ENCODE measurements around the gene APOA4. TPM values are rescaled to one million over a fixed set of nuclear protein-coding genes. Genes with fewer than 3 reads are reported as not detected.

APOA4 gene
- total and polyA plus RNA-seq, 2 of the 13 experiments (the other 11 are each of a cell fraction or from before 2014, with no cell fraction given): 3.8 to 7.2 TPM

GRCh38 chr11:116832350-116833290, 9.5 kb upstream of the APOA4 start (continued):
- TF ChIP-seq TRAFD1 (CRISPR knock-in tag; IDR thresholded peaks at IDR 0.05; ENCODE audit: borderline replicate concordance): no peak
- TF ChIP-seq THRA (CRISPR knock-in tag; IDR thresholded peaks at IDR 0.05; ENCODE audit: borderline replicate concordance): peak; percentile 98
- TF ChIP-seq POLR2AphosphoS5 (IDR thresholded peaks at IDR 0.05; ENCODE audit: low read depth, low read length): peak; percentile 87
- peak; percentile 61; the same call in 1 of the 2 replicates for TF ChIP-seq E2F2 (CRISPR knock-in tag; IDR thresholded peaks at IDR 0.05; ENCODE audit: borderline replicate concordance)
- TF ChIP-seq HNRNPUL1 (IDR thresholded peaks at IDR 0.05; ENCODE audit: low read depth, low read length): no peak
- peak; percentile 96 for TF ChIP-seq ZNF331 (CRISPR knock-in tag; IDR thresholded peaks at IDR 0.05)
- TF ChIP-seq ZNF792 (CRISPR knock-in tag; IDR thresholded peaks at IDR 0.05): peak; percentile 94
- peak; percentile 97 for TF ChIP-seq ZBTB4 (CRISPR knock-in tag; IDR thresholded peaks at IDR 0.05; ENCODE audit: borderline replicate concordance)
- TF ChIP-seq ZNF839 (CRISPR knock-in tag; IDR thresholded peaks at IDR 0.05; ENCODE audit: borderline replicate concordance): peak; percentile 70; the same call in 1 of the 2 replicates
- peak; percentile 99 for TF ChIP-seq SOX5 (CRISPR knock-in tag; IDR thresholded peaks at IDR 0.05; ENCODE audit: borderline replicate concordance)
- TF ChIP-seq HDAC6 (IDR thresholded peaks at IDR 0.05; ENCODE audit: low read depth, low read length): no peak
- TF ChIP-seq ZNF382 (CRISPR knock-in tag; IDR thresholded peaks at IDR 0.05; ENCODE audit: borderline replicate concordance): no peak
- no peak for TF ChIP-seq HNRNPLL (IDR thresholded peaks at IDR 0.05; ENCODE audit: low read depth, low read length, poor library complexity, severe bottlenecking)
- TF ChIP-seq DBP (CRISPR knock-in tag; IDR thresholded peaks at IDR 0.05; ENCODE audit: not compliant biosample characterization): peak; percentile 85
- peak; percentile 74 for TF ChIP-seq SMC3 (IDR thresholded peaks at IDR 0.05; ENCODE audit: low read length)
- no peak for TF ChIP-seq ZNF713 (CRISPR knock-in tag; IDR thresholded peaks at IDR 0.05)
- TF ChIP-seq ZNF432 (CRISPR knock-in tag; IDR thresholded peaks at IDR 0.05; ENCODE audit: borderline replicate concordance): no peak
- peak; percentile 55; the same call in 1 of the 2 replicates for TF ChIP-seq JDP2 (CRISPR knock-in tag; IDR thresholded peaks at IDR 0.05; ENCODE audit: borderline replicate concordance)
- TF ChIP-seq ZNF772 (CRISPR knock-in tag; IDR thresholded peaks at IDR 0.05): peak; percentile 71
- no peak for TF ChIP-seq ZNF549 (CRISPR knock-in tag; IDR thresholded peaks at IDR 0.05)

All from HepG2 (cell line).